ENCODE measurements around the gene DIABLO. TPM values are rescaled to one million over a fixed set of nuclear protein-coding genes. Genes with fewer than 3 reads are reported as not detected.

Gene DIABLO
- total RNA-seq, 4 donors from 2014 or later = 30.8 to 43.6 (median 39.3) TPM

DNA sequence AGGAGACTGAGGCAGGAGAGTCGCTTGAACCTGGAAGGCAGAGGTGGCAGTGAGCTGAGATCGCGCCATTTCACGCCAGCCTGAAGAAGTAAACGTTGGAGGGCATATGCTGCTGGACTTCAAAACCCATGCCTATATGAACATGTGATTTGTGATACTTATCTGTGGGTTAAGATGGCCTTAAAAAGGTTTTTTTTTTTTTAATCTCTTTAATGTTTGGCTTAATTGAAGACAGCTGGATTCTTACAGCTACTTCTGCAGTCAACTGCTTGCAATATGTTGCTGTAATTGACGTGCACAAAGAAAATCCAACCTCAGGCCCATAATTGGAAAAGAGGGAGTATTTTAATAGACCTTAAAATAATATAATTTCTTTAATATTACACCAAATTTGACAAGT, 23.8 kb downstream of the DIABLO start:
- H3K4me3 ChIP-seq = no peak overlapping the region
- peaks cover 15 to 35% (median 22%) of the 10 kb centered on the region in 4 donors for H3K4me1 ChIP-seq
- intact Hi-C loops (cut with DNase I) = no loop called here
- WGBS = 92% methylated on average over 6 of the region's 6 CpGs
- H3K9me3 ChIP-seq = no peaks in the 10 kb centered on the region
- TF ChIP-seq POLR2AphosphoS5 (IDR thresholded peaks at IDR 0.05) = no peak
- TF ChIP-seq POLR2A (IDR thresholded peaks at IDR 0.05; ENCODE audit: low read depth) = no peak
- TF ChIP-seq EP300 (IDR thresholded peaks at IDR 0.05) = no peak
- TF ChIP-seq, protein P1, sequence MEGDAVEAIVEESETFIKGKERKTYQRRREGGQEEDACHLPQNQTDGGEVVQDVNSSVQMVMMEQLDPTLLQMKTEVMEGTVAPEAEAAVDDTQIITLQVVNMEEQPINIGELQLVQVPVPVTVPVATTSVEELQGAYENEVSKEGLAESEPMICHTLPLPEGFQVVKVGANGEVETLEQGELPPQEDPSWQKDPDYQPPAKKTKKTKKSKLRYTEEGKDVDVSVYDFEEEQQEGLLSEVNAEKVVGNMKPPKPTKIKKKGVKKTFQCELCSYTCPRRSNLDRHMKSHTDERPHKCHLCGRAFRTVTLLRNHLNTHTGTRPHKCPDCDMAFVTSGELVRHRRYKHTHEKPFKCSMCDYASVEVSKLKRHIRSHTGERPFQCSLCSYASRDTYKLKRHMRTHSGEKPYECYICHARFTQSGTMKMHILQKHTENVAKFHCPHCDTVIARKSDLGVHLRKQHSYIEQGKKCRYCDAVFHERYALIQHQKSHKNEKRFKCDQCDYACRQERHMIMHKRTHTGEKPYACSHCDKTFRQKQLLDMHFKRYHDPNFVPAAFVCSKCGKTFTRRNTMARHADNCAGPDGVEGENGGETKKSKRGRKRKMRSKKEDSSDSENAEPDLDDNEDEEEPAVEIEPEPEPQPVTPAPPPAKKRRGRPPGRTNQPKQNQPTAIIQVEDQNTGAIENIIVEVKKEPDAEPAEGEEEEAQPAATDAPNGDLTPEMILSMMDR (IDR thresholded peaks at IDR 0.05) = no peak
- H3K27ac ChIP-seq (replicated peaks in 1 of 4) = no peak overlapping the region
- no peak for DNase-seq (ENCODE audit: extremely low spot score)
- peaks cover 5 to 71% (median 33%) of the 10 kb centered on the region in 4 donors for H3K27me3 ChIP-seq
- peaks cover under 1 to 8% (median 6%) of the 10 kb centered on the region in 4 donors for H3K36me3 ChIP-seq

DNA sequence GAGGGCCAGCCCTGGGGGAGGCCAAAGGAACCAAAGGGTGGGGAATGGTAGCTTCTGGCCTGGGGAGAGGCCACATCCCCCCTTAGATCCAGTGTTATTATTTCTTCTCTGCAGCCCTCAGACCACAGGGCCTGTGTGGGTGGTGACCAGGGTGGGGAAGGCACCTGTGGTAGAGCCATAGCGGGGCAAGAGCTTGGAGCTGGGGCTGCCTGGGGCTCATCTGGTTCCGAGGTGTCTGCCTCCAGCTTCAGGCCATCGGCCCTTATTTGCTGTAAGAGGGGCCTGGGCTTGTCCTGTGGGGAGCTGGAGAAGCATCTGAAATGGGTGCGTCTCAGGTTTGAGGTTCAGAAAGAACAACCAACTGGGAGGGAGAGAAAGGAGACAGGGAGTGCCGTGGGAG, 24.5 kb downstream of the DIABLO start:
- intact Hi-C loops (cut with DNase I) = no loop called here
- Histone ChIP-seq H3K27me3 (peaks cover 5 to 71% (median 33%) of the 10 kb centered on the region in 4 donors), H3K9me3 (no peaks in the 10 kb centered on the region), H3K27ac (replicated peaks in 1 of 4) (no peak overlapping the region), H3K4me1 (peaks cover 15 to 35% (median 22%) of the 10 kb centered on the region in 4 donors), H3K36me3 (peaks cover 0 to 1% (median under 1%) of the 10 kb centered on the region in 4 donors), H3K4me3 (no peak overlapping the region)
- TF ChIP-seq EP300 (IDR thresholded peaks at IDR 0.05) = no peak
- TF ChIP-seq POLR2A (IDR thresholded peaks at IDR 0.05; ENCODE audit: low read depth) = no peak
- TF ChIP-seq, protein P1 (IDR thresholded peaks at IDR 0.05) = no peak
- TF ChIP-seq POLR2AphosphoS5 (IDR thresholded peaks at IDR 0.05) = no peak
- DNase-seq (ENCODE audit: extremely low spot score) = no peak
- WGBS = 93% methylated on average over 5 of the region's 5 CpGs

DNA sequence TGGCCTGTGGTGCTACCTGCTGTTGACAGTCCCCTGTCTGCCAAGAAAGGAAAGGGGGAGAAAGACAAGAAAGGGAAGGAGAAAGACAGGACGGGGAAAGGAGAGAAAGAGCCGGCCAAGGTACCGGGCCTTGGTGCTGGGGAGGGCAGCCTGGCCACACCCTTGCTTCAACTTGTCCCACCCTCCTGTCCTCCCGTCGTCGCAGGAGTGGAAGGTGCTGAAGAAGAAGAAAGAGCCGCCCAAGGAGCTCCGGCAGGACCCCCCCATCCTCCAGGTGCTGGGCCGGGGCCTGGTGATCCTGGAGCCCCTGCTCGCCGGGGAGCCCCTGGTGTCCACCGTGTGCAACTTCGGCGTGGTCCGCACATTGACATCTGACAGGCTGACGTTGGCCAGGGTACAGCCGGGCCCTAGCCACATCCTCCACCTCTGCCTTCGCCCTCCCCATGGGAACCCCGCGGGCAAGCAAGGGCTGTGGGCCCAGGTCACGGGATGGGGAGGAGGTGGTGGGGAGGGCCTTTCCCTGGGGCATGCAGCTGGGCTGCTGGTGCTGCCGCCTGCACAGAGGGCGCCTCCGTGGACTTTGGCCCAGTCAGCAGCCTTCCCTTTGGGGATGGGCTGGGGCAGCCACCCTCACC, 25.2 kb downstream of the DIABLO start:
- WGBS = 82% methylated on average over 11 of the region's 24 CpGs
- Histone ChIP-seq H3K4me1 (peaks cover 15 to 31% (median 22%) of the 10 kb centered on the region in 4 donors), H3K27ac (replicated peaks in 1 of 4) (no peak overlapping the region), H3K36me3 (no peaks in the 10 kb centered on the region), H3K9me3 (no peaks in the 10 kb centered on the region), H3K27me3 (peaks cover 5 to 67% (median 33%) of the 10 kb centered on the region in 4 donors), H3K4me3 (no peak overlapping the region)
- no peak for DNase-seq (ENCODE audit: extremely low spot score)
- TF ChIP-seq, protein P1 (IDR thresholded peaks at IDR 0.05) = no peak
- TF ChIP-seq POLR2AphosphoS5 (IDR thresholded peaks at IDR 0.05) (no peak), EP300 (IDR thresholded peaks at IDR 0.05) (no peak), POLR2A (IDR thresholded peaks at IDR 0.05; ENCODE audit: low read depth) (no peak)
- intact Hi-C loops (cut with DNase I) = no loop called here

DNA sequence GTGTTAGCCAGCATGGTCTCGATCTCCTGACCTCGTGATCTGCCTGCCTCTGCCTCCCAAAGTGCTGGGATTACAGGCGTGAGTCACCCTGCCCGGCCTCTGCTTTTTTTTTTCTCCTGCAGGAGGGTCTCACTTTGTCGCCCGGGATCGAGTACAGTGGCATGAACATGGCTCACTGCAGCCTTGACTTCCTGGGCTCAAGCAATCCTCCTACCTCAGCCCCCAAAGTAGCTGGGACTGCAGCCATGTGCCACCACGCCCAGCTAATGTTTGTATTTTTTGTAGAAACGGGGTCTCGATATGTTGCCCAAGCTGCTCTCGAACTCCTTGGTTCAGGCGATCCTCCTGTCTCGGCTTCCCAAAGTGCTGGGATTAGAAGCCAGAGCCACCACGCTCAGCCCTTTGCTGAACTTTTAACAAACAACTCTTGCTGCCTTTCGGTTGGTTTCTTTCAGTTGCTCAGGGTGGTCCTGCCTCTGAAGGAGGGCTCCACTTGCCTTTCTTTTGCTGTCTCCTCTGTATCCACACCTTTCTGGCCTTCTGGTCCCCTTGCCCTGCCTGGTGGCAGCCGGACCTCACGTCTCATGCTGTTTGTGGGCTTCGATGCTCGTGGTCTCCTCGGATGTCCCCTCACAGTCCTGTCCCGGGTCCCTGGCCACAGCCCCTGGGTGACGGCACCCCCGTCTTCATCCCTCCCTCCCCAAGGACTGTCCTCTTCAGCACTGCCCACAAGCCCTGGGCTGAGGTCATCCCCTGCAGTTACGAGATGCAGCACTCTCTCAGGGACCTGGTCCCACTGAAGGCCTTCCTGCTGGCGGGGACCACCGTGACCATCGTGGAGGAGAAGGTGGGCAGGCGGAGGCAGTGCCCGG, 26.1 kb downstream of the DIABLO start:
- no peaks in the 10 kb centered on the region for H3K36me3 ChIP-seq
- H3K27me3 ChIP-seq = peaks cover 5 to 58% (median 25%) of the 10 kb centered on the region in 4 donors
- H3K4me1 ChIP-seq = peaks cover 15 to 22% (median 21%) of the 10 kb centered on the region in 4 donors
- intact Hi-C loops (cut with DNase I) = loop anchor here (10.0 kb wide), 1 partner anchor 65 kb away; no protein-coding TSS in a partner anchor
- H3K27ac ChIP-seq (replicated peaks in 1 of 4) = no peak overlapping the region
- 91% methylated on average over 29 of the region's 29 CpGs for WGBS
- H3K4me3 ChIP-seq = no peak overlapping the region
- H3K9me3 ChIP-seq = peaks cover 0 to 3% (median 0%) of the 10 kb centered on the region in 4 donors
- DNase-seq (ENCODE audit: extremely low spot score) = no peak
- TF ChIP-seq, protein P1 (IDR thresholded peaks at IDR 0.05) = no peak
- TF ChIP-seq POLR2A (IDR thresholded peaks at IDR 0.05; ENCODE audit: low read depth) = no peak
- no peak for TF ChIP-seq POLR2AphosphoS5 (IDR thresholded peaks at IDR 0.05)
- no peak for TF ChIP-seq EP300 (IDR thresholded peaks at IDR 0.05)
